ENCODE data around the gene RNASEH2C.
"Not testable (repeated sequence)": the region's sequence is repeated elsewhere in the genome, so short reads cannot be mapped to it uniquely, and the experiment has no call there.

RNASEH2C gene

GRCh38 chr11:65695459-65696241 lies 24.9 kb downstream of the RNASEH2C start:
- in situ Hi-C loops (cut with MboI; ENCODE audit: low sequenced_read_pairs), result no loop called here
- peak in 1 of 2 experiments; percentile 61 for DNase-seq (ENCODE audit: low spot score in 2 of 2)

DNA sequence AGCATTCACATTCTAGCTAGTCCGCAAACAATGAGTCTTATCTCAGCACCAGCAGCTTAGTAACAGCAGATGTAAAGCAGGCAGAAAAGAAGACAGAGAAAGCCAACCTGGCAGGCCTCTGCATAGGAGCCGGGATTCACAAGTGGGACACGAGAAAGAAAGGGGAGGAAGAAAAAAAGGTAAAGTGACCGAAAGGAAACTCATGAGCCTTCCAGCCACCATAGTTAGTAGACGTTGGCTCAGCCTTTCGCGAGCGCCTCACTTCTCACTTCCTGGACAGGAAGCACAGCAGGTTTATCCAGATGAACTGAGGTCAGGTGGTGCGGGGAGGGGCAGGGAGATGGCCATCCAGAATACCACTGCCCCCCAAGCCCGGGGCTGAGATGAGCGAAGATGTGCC lies 28.2 kb downstream of the RNASEH2C start:
- in situ Hi-C loops (cut with MboI; ENCODE audit: low sequenced_read_pairs), result no loop called here
- no peak overlapping the region for H3K4me3 ChIP-seq
- no peak for DNase-seq (ENCODE audit: low spot score in 2 of 2)
- H3K36me3 ChIP-seq (replicated peaks), result no peaks in the 10 kb centered on the region
- no peaks in the 10 kb centered on the region for H3K9me3 ChIP-seq
- no peaks in the 10 kb centered on the region for H3K27me3 ChIP-seq (ENCODE audit: low read depth)
- H3K4me1 ChIP-seq, result peaks cover 6% of the 10 kb centered on the region

More at GRCh38 chr11:65695459-65696241, 24.9 kb downstream of the RNASEH2C start:
- Histone ChIP-seq H3K9me3 (peaks cover 2% of the 10 kb centered on the region; the same call in 1 of the 2 replicates), H3K36me3 (replicated peaks) (no peaks in the 10 kb centered on the region), H3K4me3 (no peak overlapping the region), H3K4me1 (peaks cover 6% of the 10 kb centered on the region), H3K27me3 (ENCODE audit: low read depth) (no peaks in the 10 kb centered on the region)

- DNase-seq (ENCODE audit: low spot score in 2 of 2); H3K4me1 ChIP-seq; in situ Hi-C loops (cut with MboI; ENCODE audit: low sequenced_read_pairs); H3K9me3 ChIP-seq; H3K36me3 ChIP-seq (replicated peaks); H3K27me3 ChIP-seq (ENCODE audit: low read depth); H3K4me3 ChIP-seq: not testable (repeated sequence)
Measured at GRCh38 chr11:65691847-65692246, 28.8 kb downstream of the RNASEH2C start.

DNA sequence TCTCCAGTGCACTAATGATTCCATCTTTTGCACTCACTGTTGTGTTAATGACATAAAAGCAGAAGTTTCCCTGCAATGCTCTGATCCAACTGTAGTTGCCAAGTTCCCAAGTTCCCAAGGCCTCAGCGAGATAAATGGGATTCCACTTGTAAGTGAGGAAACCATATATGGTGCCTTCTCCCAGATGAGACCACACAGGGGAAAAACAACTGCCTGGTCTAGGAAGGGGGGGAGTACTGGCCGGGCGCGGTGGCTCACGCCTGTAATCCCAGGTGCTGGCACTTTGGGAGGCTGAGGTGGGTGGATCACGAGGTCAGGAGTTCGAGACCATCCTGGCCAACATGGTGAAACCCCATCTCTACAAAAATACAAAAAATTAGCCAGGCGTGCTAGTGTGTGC lies 34.6 kb downstream of the RNASEH2C start:
- Histone ChIP-seq H3K4me1 (no peaks in the 10 kb centered on the region), H3K36me3 (replicated peaks) (no peaks in the 10 kb centered on the region), H3K27me3 (ENCODE audit: low read depth) (peaks cover 10% of the 10 kb centered on the region), H3K4me3 (no peak overlapping the region), H3K9me3 (no peaks in the 10 kb centered on the region)
- in situ Hi-C loops (cut with MboI; ENCODE audit: low sequenced_read_pairs), result no loop called here
- no peak for DNase-seq (ENCODE audit: low spot score in 2 of 2)

DNA sequence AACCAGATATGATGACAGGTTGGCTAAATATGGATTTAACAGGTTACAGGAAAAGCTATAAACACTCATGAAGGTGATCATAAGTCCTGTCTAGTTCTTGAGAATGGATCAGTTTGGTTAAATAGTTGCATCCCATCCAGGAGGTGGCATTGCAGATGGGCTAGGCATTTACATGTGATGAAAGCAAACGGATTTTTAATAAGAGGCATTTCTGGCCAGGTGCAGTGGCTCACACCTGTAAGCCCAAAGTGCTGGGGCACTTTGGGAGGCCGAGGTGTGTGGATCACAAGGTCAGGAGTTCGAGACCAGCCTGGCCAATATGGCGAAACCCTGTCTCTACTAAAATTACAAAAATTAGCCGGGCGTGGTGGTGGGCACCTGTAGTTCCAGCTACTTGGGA lies 37.1 kb downstream of the RNASEH2C start:
- H3K36me3 ChIP-seq (replicated peaks); H3K4me3 ChIP-seq; H3K4me1 ChIP-seq; H3K9me3 ChIP-seq; DNase-seq (ENCODE audit: low spot score in 2 of 2); in situ Hi-C loops (cut with MboI; ENCODE audit: low sequenced_read_pairs): not testable (repeated sequence)
- H3K27me3 ChIP-seq (ENCODE audit: low read depth), result peaks cover 10% of the 10 kb centered on the region

DNA sequence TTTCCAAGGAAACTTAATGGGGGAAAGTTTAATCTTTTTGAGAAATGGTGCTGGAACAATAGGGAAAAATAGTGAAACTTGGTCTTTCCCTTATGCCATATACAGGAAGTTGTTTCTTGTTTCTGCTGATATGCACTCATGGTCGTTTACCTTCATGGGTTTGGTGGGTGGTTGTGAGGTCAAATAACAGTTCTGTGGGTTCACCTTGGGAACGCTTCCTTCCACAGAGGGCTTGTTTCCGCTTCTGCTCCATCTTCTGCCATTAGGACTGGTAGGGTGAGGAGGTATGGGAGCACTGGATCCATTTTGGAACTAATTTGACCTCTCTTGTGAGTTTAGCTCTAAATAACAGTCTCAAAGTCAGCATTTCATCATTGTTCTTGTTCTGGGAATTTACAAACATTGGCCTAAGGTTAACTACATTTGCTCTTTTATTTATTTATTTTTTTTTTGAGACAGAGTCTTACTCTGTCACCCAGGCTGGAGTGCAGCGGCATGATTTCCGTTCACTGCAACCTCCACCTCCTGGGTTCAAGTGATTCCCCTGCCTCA lies 40.3 kb downstream of the RNASEH2C start:
- in situ Hi-C loops (cut with MboI; ENCODE audit: low sequenced_read_pairs), result no loop called here
- H3K4me1 ChIP-seq, result no peaks in the 10 kb centered on the region
- H3K36me3 ChIP-seq (replicated peaks), result no peaks in the 10 kb centered on the region
- no peak for DNase-seq (ENCODE audit: low spot score in 2 of 2)
- no peaks in the 10 kb centered on the region for H3K9me3 ChIP-seq
- H3K4me3 ChIP-seq, result no peak overlapping the region
- H3K27me3 ChIP-seq (ENCODE audit: low read depth), result peaks cover 10% of the 10 kb centered on the region

GRCh38 chr11:65672982-65673381 lies 47.6 kb downstream of the RNASEH2C start:
- Histone ChIP-seq H3K9me3 (no peaks in the 10 kb centered on the region), H3K4me3 (no peak overlapping the region), H3K27me3 (ENCODE audit: low read depth) (no peaks in the 10 kb centered on the region), H3K4me1 (no peaks in the 10 kb centered on the region), H3K36me3 (replicated peaks) (no peaks in the 10 kb centered on the region)
- DNase-seq (ENCODE audit: low spot score in 2 of 2), result no peak
- in situ Hi-C loops (cut with MboI; ENCODE audit: low sequenced_read_pairs), result no loop called here

GRCh38 chr11:65672180-65672860 lies 48.3 kb downstream of the RNASEH2C start:
- no peaks in the 10 kb centered on the region for H3K27me3 ChIP-seq (ENCODE audit: low read depth)
- H3K9me3 ChIP-seq, result no peaks in the 10 kb centered on the region
- in situ Hi-C loops (cut with MboI; ENCODE audit: low sequenced_read_pairs), result no loop called here
- DNase-seq (ENCODE audit: low spot score in 2 of 2), result no peak
- no peaks in the 10 kb centered on the region for H3K36me3 ChIP-seq (replicated peaks)
- no peak overlapping the region for H3K4me3 ChIP-seq
- H3K4me1 ChIP-seq, result no peaks in the 10 kb centered on the region
